GM23338 (cell line): ENCODE data around the gene HDAC10. TPM values are rescaled to one million over a fixed set of nuclear protein-coding genes. Genes with fewer than 3 reads are reported as not detected.
A peak's percentile ranks its signal among the peaks of the same experiment; 100 is the strongest.

Source experiments
- ATAC-seq: fragments of 200-7000 bp; cut with Tn5 transposase; 3 replicates; pipeline ENCODE4 v1.9.1; 2020
- DNase-seq: peaks from one replicate; pipeline ENCODE4 v3.0.0-alpha.2; 2015; ENCODE audit warnings: low spot score
- H2AFZ ChIP-seq: fragments of 200-600 bp; sonication (generic); 2 replicates; pipeline ENCODE4 v1.8.0; 2016; ENCODE audit warnings: antibody characterized with exemption, mild to moderate bottlenecking, moderate library complexity
- H3F3A ChIP-seq: fragments of 200-600 bp; sonication (generic); replicated peaks from 2 replicates; pipeline ENCODE4 v1.8.0; 2017; ENCODE audit warnings: antibody characterized with exemption, mixed run types, low read depth
- H3K27ac ChIP-seq: fragments of 200-600 bp; sonication (generic); 2 replicates; pipeline ENCODE4 v1.6.1; 2016; ENCODE audit warnings: low read depth
- H3K27me3 ChIP-seq: fragments of 200-600 bp; sonication (generic); 2 replicates; pipeline ENCODE4 v1.8.0; 2016; ENCODE audit warnings: mild to moderate bottlenecking, mixed run types, moderate library complexity; ENCODE audit not compliant: insufficient read depth
- H3K36me3 ChIP-seq: fragments of 200-600 bp; sonication (generic); 2 replicates; pipeline ENCODE4 v1.8.0; 2016; ENCODE audit warnings: mild to moderate bottlenecking; ENCODE audit not compliant: insufficient read depth
- H3K4me1 ChIP-seq: fragments of 200-600 bp; sonication (generic); 2 replicates; pipeline ENCODE4 v1.8.0; 2016; ENCODE audit warnings: mild to moderate bottlenecking, moderate library complexity; ENCODE audit not compliant: insufficient read depth
- H3K4me2 ChIP-seq: fragments of 200-600 bp; sonication (generic); 2 replicates; pipeline ENCODE4 v1.7.1; 2017; ENCODE audit warnings: mixed run types
- H3K4me3 ChIP-seq: fragments of 200-600 bp; sonication (generic); 2 replicates; pipeline ENCODE4 v1.6.1; 2016; ENCODE audit warnings: mixed run types
- H3K79me2 ChIP-seq: fragments of 200-600 bp; sonication (generic); replicated peaks from 2 replicates; pipeline ENCODE4 v1.8.0; 2017; ENCODE audit warnings: mild to moderate bottlenecking; ENCODE audit not compliant: insufficient read depth
- H3K9me2 ChIP-seq: fragments of 200-600 bp; sonication (generic); 2 replicates; pipeline ENCODE4 v1.8.0; 2017; ENCODE audit not compliant: insufficient read depth
- H4K20me1 ChIP-seq: fragments of 200-600 bp; sonication (generic); replicated peaks from 2 replicates; pipeline ENCODE4 v1.8.0; 2017; ENCODE audit warnings: mild to moderate bottlenecking; ENCODE audit not compliant: insufficient read depth
- H3K27ac Mint-ChIP-seq: 2 replicates; pipeline ENCODE4 v1.8.0; 2020; ENCODE audit warnings: inconsistent platforms, mild to moderate bottlenecking, moderate library complexity, mixed read lengths
- H3K27me3 Mint-ChIP-seq: 3 replicates; pipeline ENCODE4 v1.8.0; 2022; ENCODE audit warnings: low read depth, mild to moderate bottlenecking, moderate library complexity, mixed read lengths, inconsistent platforms; ENCODE audit not compliant: insufficient read depth, poor library complexity
- H3K36me3 Mint-ChIP-seq: 3 replicates; pipeline ENCODE4 v1.8.0; 2021; ENCODE audit warnings: low read depth, mild to moderate bottlenecking, inconsistent platforms, moderate library complexity, mixed read lengths
- H3K4me1 Mint-ChIP-seq: 3 replicates; pipeline ENCODE4 v1.8.0; 2020; ENCODE audit warnings: mild to moderate bottlenecking, inconsistent platforms, mixed read lengths
- H3K4me3 Mint-ChIP-seq: 3 replicates; pipeline ENCODE4 v1.8.0; 2021; ENCODE audit warnings: moderate library complexity, mild to moderate bottlenecking, inconsistent platforms, mixed read lengths
- H3K9me3 Mint-ChIP-seq: 3 replicates; pipeline ENCODE4 v1.8.0; 2020; ENCODE audit warnings: moderate library complexity, mild to moderate bottlenecking, inconsistent platforms, mixed read lengths
- CREB1 ChIP-seq: fragments of 250-450 bp; sonication (Bioruptor Pico); IDR thresholded peaks from 2 replicates; pipeline ENCODE4 v1.5.0; 2020; ENCODE audit warnings: low read depth, mild to moderate bottlenecking, moderate library complexity
- EZH2 ChIP-seq: fragments of 200-600 bp; sonication (generic); IDR thresholded peaks from one replicate; pipeline ENCODE4 v1.8.0; 2017; ENCODE audit warnings: antibody characterized with exemption, mild to moderate bottlenecking, low read depth; ENCODE audit not compliant: unreplicated experiment
- JUNB ChIP-seq: IDR thresholded peaks from one replicate; pipeline ENCODE4 v1.6.1; 2016; ENCODE audit warnings: antibody characterized with exemption; ENCODE audit not compliant: unreplicated experiment
- NANOG ChIP-seq: IDR thresholded peaks from 2 replicates; pipeline ENCODE4 v1.6.1; 2016; ENCODE audit warnings: antibody characterized with exemption, borderline replicate concordance
- POLR2AphosphoS5 ChIP-seq: IDR thresholded peaks from 2 replicates; pipeline ENCODE4 v1.6.1; 2016; ENCODE audit warnings: antibody characterized with exemption, low read depth
- STAT1 ChIP-seq: IDR thresholded peaks from one replicate; pipeline ENCODE4 v1.6.1; 2016; ENCODE audit warnings: antibody characterized with exemption; ENCODE audit not compliant: unreplicated experiment
- ZNF114 ChIP-seq: fragments of 250-450 bp; sonication (Bioruptor Pico); IDR thresholded peaks from 2 replicates; pipeline ENCODE4 v1.5.0; 2020; ENCODE audit warnings: mild to moderate bottlenecking, moderate library complexity
- ZNF331 ChIP-seq: fragments of 250-450 bp; sonication (Bioruptor Pico); IDR thresholded peaks from 2 replicates; pipeline ENCODE4 v1.5.0; 2020; ENCODE audit warnings: low read depth, mild to moderate bottlenecking, moderate library complexity
- polyA plus RNA-seq: library from polyadenylated mRNA; unstranded; fragments of >200 nt; fragmentation: Nextera tagmentation; extraction: Ambion mirVana; gene quantifications from 2 replicates; pipeline ENCODE4 v1.2.1, GENCODE V29; 2016
- total RNA-seq: library from RNA; depleted of rRNA; stranded (reverse); fragments of >200 nt; shearing (Covaris generic); gene quantifications from 2 replicates; pipeline ENCODE4 v1.2.3, GENCODE V29; 2014
- TF ChIP-seq, protein P1 (sequence below): IDR thresholded peaks from 2 replicates; pipeline ENCODE4 v1.6.1; 2016; ENCODE audit warnings: antibody characterized with exemption
- TF ChIP-seq, protein P2 (sequence below): fragments of 250-450 bp; sonication (Bioruptor Pico); IDR thresholded peaks from 2 replicates; pipeline ENCODE4 v1.5.0; 2020; ENCODE audit warnings: mild to moderate bottlenecking, moderate library complexity
- TF ChIP-seq, protein P3 (sequence below), 2 experiments: fragments of 200-600 bp in 1 of 2; sonication (generic) in 1 of 2; conservative IDR thresholded peaks; 2 replicates each; pipeline versions ENCODE4 v1.5.1 to v1.6.1; 2016 to 2017; ENCODE audit warnings: antibody characterized with exemption in 2 of 2, low read depth in 2 of 2, mild to moderate bottlenecking in 2 of 2, moderate library complexity in 1 of 2

HDAC10 gene
- total and polyA plus RNA-seq, 2 experiments from 2014 or later: 4.1 to 41.9 TPM

DNA sequence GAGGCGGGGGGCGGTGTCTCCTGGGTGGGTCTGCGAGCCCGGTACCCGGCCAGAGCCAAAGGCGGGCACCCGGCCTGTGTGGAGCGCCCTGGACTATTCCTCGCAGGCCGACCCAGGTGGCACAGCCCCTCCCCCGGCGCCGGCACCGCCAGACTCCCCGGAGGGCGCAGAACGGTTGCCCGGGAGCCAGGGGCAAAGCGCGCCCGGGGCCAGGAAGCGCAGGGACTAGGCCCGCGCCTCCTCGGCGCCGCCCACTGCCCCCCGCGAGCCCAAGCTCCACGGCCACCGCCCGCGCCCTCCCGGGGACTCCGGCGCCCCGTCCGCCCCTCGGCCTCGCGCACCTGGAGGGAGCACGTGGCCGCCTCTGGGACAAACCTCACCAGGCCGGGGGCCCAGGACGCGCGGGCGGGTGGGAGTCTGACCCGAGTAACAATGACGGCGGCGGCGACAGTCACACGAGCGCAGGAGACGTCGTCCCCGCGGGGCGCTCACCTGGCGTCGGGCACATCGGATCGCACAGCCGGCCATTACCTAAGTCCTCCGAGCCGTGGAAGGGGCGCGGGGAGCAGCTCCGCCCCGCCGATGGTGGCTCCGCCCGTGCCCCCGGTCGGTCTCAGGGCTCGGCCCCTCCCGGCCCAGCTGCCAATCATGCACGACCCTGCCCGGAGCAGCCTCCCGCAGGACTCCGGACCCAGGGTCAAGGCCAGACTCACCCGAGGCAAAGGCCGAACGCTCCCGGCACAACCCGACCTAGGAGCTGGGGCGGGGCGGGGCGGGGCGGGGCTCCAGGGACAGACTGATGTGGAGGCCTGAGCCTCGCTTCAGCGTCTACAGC is 48.9 kb upstream of the HDAC10 start:
- Histone ChIP-seq H3F3A (no peaks in the 10 kb centered on the region; the same call in 1 of the 2 replicates), H3K4me1 (peaks cover 11% of the 10 kb centered on the region; the same call in 1 of the 2 replicates), H3K27me3 (no peaks in the 10 kb centered on the region), H3K36me3 (no peaks in the 10 kb centered on the region), H2AFZ (no peak overlapping the region), H3K4me2 (peak overlapping the region; percentile 76), H3K9me2 (no peaks in the 10 kb centered on the region), H3K27ac (no peak overlapping the region), H4K20me1 (peaks cover 5% of the 10 kb centered on the region; the same call in 1 of the 2 replicates), H3K4me3 (peak overlapping the region; percentile 60), H3K79me2 (peaks cover 38% of the 10 kb centered on the region)
- Mint-ChIP-seq H3K27me3 (peaks cover 31% of the 10 kb centered on the region), H3K9me3 (no peaks in the 10 kb centered on the region), H3K27ac (no peak overlapping the region), H3K4me3 (peak overlapping the region; percentile 60; the same call in 2 of the 3 replicates), H3K4me1 (peaks cover 9% of the 10 kb centered on the region), H3K36me3 (no peaks in the 10 kb centered on the region)
- DNase-seq: peak; percentile 91
- peak; percentile 76 for ATAC-seq
- TF ChIP-seq POLR2AphosphoS5 (no peak), ZNF114 (no peak), STAT1 (no peak), ZNF331 (CRISPR knock-in tag) (no peak), EZH2 (no peak), JUNB (no peak), NANOG (no peak), CREB1 (no peak)
- TF ChIP-seq, protein P1, sequence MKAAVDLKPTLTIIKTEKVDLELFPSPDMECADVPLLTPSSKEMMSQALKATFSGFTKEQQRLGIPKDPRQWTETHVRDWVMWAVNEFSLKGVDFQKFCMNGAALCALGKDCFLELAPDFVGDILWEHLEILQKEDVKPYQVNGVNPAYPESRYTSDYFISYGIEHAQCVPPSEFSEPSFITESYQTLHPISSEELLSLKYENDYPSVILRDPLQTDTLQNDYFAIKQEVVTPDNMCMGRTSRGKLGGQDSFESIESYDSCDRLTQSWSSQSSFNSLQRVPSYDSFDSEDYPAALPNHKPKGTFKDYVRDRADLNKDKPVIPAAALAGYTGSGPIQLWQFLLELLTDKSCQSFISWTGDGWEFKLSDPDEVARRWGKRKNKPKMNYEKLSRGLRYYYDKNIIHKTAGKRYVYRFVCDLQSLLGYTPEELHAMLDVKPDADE: no peak
- TF ChIP-seq, protein P2, sequence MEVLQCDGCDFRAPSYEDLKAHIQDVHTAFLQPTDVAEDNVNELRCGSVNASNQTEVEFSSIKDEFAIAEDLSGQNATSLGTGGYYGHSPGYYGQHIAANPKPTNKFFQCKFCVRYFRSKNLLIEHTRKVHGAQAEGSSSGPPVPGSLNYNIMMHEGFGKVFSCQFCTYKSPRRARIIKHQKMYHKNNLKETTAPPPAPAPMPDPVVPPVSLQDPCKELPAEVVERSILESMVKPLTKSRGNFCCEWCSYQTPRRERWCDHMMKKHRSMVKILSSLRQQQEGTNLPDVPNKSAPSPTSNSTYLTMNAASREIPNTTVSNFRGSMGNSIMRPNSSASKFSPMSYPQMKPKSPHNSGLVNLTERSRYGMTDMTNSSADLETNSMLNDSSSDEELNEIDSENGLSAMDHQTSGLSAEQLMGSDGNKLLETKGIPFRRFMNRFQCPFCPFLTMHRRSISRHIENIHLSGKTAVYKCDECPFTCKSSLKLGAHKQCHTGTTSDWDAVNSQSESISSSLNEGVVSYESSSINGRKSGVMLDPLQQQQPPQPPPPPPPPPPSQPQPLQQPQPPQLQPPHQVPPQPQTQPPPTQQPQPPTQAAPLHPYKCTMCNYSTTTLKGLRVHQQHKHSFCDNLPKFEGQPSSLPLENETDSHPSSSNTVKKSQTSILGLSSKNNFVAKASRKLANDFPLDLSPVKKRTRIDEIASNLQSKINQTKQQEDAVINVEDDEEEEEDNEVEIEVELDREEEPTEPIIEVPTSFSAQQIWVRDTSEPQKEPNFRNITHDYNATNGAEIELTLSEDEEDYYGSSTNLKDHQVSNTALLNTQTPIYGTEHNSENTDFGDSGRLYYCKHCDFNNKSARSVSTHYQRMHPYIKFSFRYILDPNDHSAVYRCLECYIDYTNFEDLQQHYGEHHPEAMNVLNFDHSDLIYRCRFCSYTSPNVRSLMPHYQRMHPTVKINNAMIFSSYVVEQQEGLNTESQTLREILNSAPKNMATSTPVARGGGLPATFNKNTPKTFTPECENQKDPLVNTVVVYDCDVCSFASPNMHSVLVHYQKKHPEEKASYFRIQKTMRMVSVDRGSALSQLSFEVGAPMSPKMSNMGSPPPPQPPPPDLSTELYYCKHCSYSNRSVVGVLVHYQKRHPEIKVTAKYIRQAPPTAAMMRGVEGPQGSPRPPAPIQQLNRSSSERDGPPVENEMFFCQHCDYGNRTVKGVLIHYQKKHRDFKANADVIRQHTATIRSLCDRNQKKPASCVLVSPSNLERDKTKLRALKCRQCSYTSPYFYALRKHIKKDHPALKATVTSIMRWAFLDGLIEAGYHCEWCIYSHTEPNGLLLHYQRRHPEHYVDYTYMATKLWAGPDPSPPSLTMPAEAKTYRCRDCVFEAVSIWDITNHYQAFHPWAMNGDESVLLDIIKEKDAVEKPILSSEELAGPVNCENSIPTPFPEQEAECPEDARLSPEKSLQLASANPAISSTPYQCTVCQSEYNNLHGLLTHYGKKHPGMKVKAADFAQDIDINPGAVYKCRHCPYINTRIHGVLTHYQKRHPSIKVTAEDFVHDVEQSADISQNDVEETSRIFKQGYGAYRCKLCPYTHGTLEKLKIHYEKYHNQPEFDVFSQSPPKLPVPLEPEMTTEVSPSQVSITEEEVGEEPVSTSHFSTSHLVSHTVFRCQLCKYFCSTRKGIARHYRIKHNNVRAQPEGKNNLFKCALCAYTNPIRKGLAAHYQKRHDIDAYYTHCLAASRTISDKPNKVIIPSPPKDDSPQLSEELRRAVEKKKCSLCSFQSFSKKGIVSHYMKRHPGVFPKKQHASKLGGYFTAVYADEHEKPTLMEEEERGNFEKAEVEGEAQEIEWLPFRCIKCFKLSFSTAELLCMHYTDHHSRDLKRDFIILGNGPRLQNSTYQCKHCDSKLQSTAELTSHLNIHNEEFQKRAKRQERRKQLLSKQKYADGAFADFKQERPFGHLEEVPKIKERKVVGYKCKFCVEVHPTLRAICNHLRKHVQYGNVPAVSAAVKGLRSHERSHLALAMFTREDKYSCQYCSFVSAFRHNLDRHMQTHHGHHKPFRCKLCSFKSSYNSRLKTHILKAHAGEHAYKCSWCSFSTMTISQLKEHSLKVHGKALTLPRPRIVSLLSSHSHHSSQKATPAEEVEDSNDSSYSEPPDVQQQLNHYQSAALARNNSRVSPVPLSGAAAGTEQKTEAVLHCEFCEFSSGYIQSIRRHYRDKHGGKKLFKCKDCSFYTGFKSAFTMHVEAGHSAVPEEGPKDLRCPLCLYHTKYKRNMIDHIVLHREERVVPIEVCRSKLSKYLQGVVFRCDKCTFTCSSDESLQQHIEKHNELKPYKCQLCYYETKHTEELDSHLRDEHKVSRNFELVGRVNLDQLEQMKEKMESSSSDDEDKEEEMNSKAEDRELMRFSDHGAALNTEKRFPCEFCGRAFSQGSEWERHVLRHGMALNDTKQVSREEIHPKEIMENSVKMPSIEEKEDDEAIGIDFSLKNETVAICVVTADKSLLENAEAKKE: no peak
- TF ChIP-seq, protein P3, sequence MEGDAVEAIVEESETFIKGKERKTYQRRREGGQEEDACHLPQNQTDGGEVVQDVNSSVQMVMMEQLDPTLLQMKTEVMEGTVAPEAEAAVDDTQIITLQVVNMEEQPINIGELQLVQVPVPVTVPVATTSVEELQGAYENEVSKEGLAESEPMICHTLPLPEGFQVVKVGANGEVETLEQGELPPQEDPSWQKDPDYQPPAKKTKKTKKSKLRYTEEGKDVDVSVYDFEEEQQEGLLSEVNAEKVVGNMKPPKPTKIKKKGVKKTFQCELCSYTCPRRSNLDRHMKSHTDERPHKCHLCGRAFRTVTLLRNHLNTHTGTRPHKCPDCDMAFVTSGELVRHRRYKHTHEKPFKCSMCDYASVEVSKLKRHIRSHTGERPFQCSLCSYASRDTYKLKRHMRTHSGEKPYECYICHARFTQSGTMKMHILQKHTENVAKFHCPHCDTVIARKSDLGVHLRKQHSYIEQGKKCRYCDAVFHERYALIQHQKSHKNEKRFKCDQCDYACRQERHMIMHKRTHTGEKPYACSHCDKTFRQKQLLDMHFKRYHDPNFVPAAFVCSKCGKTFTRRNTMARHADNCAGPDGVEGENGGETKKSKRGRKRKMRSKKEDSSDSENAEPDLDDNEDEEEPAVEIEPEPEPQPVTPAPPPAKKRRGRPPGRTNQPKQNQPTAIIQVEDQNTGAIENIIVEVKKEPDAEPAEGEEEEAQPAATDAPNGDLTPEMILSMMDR (conservative IDR thresholded peaks at IDR 0.05; ENCODE audit: low read depth in 2 of 2): no peak
